ENCODE measurements around the gene IL10RA. TPM values are rescaled to one million over a fixed set of nuclear protein-coding genes. Genes with fewer than 3 reads are reported as not detected.
"Not testable (repeated sequence)": the region's sequence is repeated elsewhere in the genome, so short reads cannot be mapped to it uniquely, and the experiment has no call there.

IL10RA gene
- total RNA-seq, 1 donor from 2014 or later, result 0.12 TPM

GRCh38 chr11:117960406-117960805, 25.8 kb upstream of the IL10RA start:
- no peak for DNase-seq (ENCODE audit: extremely low read depth, low read depth, low spot score)

- no peak for DNase-seq (ENCODE audit: extremely low read depth, low read depth, low spot score)
Measured at GRCh38 chr11:117961896-117962295, 24.3 kb upstream of the IL10RA start.

- no peak for DNase-seq (ENCODE audit: extremely low read depth, low read depth, low spot score)
Measured at GRCh38 chr11:117962826-117963225, 23.4 kb upstream of the IL10RA start.

GRCh38 chr11:117966908-117967307, 19.3 kb upstream of the IL10RA start:
- DNase-seq (ENCODE audit: extremely low read depth, low read depth, low spot score), result no peak

- DNase-seq (ENCODE audit: extremely low read depth, low read depth, low spot score), result no peak
Measured at GRCh38 chr11:117969160-117969991, 16.8 kb upstream of the IL10RA start.

- DNase-seq (ENCODE audit: extremely low read depth, low read depth, low spot score), result no peak
Measured at GRCh38 chr11:117970400-117971024, 15.7 kb upstream of the IL10RA start.

- DNase-seq (ENCODE audit: extremely low read depth, low read depth, low spot score), result no peak
Measured at GRCh38 chr11:117972044-117972443, 14.2 kb upstream of the IL10RA start.

- DNase-seq (ENCODE audit: extremely low read depth, low read depth, low spot score), result peak; percentile 44
Measured at GRCh38 chr11:117972629-117973502, 13.3 kb upstream of the IL10RA start.

- DNase-seq (ENCODE audit: extremely low read depth, low read depth, low spot score), result no peak
Measured at GRCh38 chr11:117973503-117973860, 12.7 kb upstream of the IL10RA start.

GRCh38 chr11:117976445-117976844, 9.7 kb upstream of the IL10RA start:
- no peak for DNase-seq (ENCODE audit: extremely low read depth, low read depth, low spot score)

- no peak for DNase-seq (ENCODE audit: extremely low read depth, low read depth, low spot score)
Measured at GRCh38 chr11:117977029-117977428, 9.2 kb upstream of the IL10RA start.

GRCh38 chr11:117977612-117978264, 8.5 kb upstream of the IL10RA start:
- not testable (repeated sequence) for DNase-seq (ENCODE audit: extremely low read depth, low read depth, low spot score)

GRCh38 chr11:117978291-117978910, 7.8 kb upstream of the IL10RA start:
- not testable (repeated sequence) for DNase-seq (ENCODE audit: extremely low read depth, low read depth, low spot score)

GRCh38 chr11:117978991-117979390, 7.2 kb upstream of the IL10RA start:
- no peak for DNase-seq (ENCODE audit: extremely low read depth, low read depth, low spot score)

GRCh38 chr11:117979481-117980211, 6.5 kb upstream of the IL10RA start:
- DNase-seq (ENCODE audit: extremely low read depth, low read depth, low spot score), result no peak

- DNase-seq (ENCODE audit: extremely low read depth, low read depth, low spot score), result no peak
Measured at GRCh38 chr11:117980280-117980679, 5.9 kb upstream of the IL10RA start.

- no peak for DNase-seq (ENCODE audit: extremely low read depth, low read depth, low spot score)
Measured at GRCh38 chr11:117980720-117981119, 5.5 kb upstream of the IL10RA start.

GRCh38 chr11:117983163-117983475, 3.1 kb upstream of the IL10RA start:
- no peak for DNase-seq (ENCODE audit: extremely low read depth, low read depth, low spot score)

GRCh38 chr11:117984476-117984875, 1.7 kb upstream of the IL10RA start:
- DNase-seq (ENCODE audit: extremely low read depth, low read depth, low spot score), result no peak
